OCI-LY3 (cell line): Measurements from ENCODE around the gene ARHGEF25.

ENCODE experiments used
- H2AFZ ChIP-seq: fragments of 200-600, 300-600 bp; shearing (Covaris generic); 2 replicates; pipeline ENCODE4 v1.6.0; 2014; ENCODE audit warnings: antibody characterized with exemption, low read depth, low read length
- H3K27ac ChIP-seq: fragments of 200-600, 300-600 bp; sonication (generic); 2 replicates; pipeline ENCODE4 v1.5.1; 2014; ENCODE audit warnings: mild to moderate bottlenecking, low read length, moderate library complexity, mixed read lengths
- H3K27me3 ChIP-seq: fragments of 200-600, 300-600 bp; sonication (generic); 2 replicates; pipeline ENCODE4 v1.6.1; 2014; ENCODE audit warnings: low read depth, low read length, mixed read lengths
- H3K36me3 ChIP-seq: fragments of 200-600, 300-600 bp; sonication (generic); replicated peaks from 2 replicates; pipeline ENCODE3; 2014; ENCODE audit warnings: low read depth, low read length, mixed read lengths
- H3K4me1 ChIP-seq: fragments of 300-600, 200-600 bp; sonication (generic); 2 replicates; pipeline ENCODE4 v1.6.1; 2014; ENCODE audit warnings: low read length, mixed read lengths
- H3K4me2 ChIP-seq: fragments of 200-600, 300-600 bp; sonication (generic); 2 replicates; pipeline ENCODE4 v1.6.1; 2014; ENCODE audit warnings: low read length, mixed read lengths
- H3K4me3 ChIP-seq: fragments of 300-600, 200-600 bp; sonication (generic); 2 replicates; pipeline ENCODE4 v1.5.1; 2014; ENCODE audit warnings: antibody characterized with exemption, mild to moderate bottlenecking, low read length, moderate library complexity
- H3K79me2 ChIP-seq: fragments of 300-600, 200-600 bp; shearing (Covaris generic); 2 replicates; pipeline ENCODE4 v1.6.1; 2014; ENCODE audit warnings: mild to moderate bottlenecking, low read length, mixed read lengths
- H3K9ac ChIP-seq: fragments of 300-600, 200-600 bp; shearing (Covaris generic); 2 replicates; pipeline ENCODE4 v1.6.0; 2014; ENCODE audit warnings: mild to moderate bottlenecking, low read length, moderate library complexity
- H3K9me3 ChIP-seq: fragments of 200-600, 300-600 bp; shearing (Covaris generic); 2 replicates; pipeline ENCODE4 v1.6.1; 2014; ENCODE audit warnings: low read length, mixed read lengths; ENCODE audit not compliant: insufficient read depth
- H4K20me1 ChIP-seq: fragments of 200-600, 300-600 bp; sonication (generic); 2 replicates; pipeline ENCODE4 v1.6.1; 2016; ENCODE audit warnings: low read length, mixed read lengths; ENCODE audit not compliant: insufficient read depth
- CTCF ChIP-seq: fragments of 200-600, 300-600 bp; sonication (generic); IDR thresholded peaks from 2 replicates; pipeline ENCODE4 v1.5.1; 2014; ENCODE audit warnings: antibody characterized with exemption, low read length, low read depth
- EZH2phosphoT487 ChIP-seq: fragments of 200-600 bp; shearing (Covaris generic); IDR thresholded peaks from 2 replicates; pipeline ENCODE4 v1.6.1; 2018; ENCODE audit warnings: antibody characterized with exemption, mixed run types, low read depth

The ARHGEF25 gene

GRCh38 chr12:57620245-57620935 is 9.2 kb downstream of the ARHGEF25 start:
- Histone ChIP-seq H3K27ac (no peak overlapping the region), H3K9ac (no peak overlapping the region), H3K4me1 (no peaks in the 10 kb centered on the region), H3K36me3 (peaks cover 4% of the 10 kb centered on the region), H3K4me3 (no peak overlapping the region), H3K27me3 (no peaks in the 10 kb centered on the region), H3K79me2 (no peaks in the 10 kb centered on the region), H3K9me3 (no peaks in the 10 kb centered on the region), H2AFZ (no peak overlapping the region), H4K20me1 (no peaks in the 10 kb centered on the region), H3K4me2 (no peak overlapping the region)
- no peak for TF ChIP-seq EZH2phosphoT487
- no peak for TF ChIP-seq CTCF

- Histone ChIP-seq H3K79me2 (no peaks in the 10 kb centered on the region), H3K4me3 (no peak overlapping the region), H3K27me3 (no peaks in the 10 kb centered on the region), H3K4me1 (no peaks in the 10 kb centered on the region), H3K36me3 (peaks cover 4% of the 10 kb centered on the region), H4K20me1 (no peaks in the 10 kb centered on the region), H3K9me3 (no peaks in the 10 kb centered on the region), H3K27ac (no peak overlapping the region), H3K9ac (no peak overlapping the region), H2AFZ (no peak overlapping the region), H3K4me2 (no peak overlapping the region)
- TF ChIP-seq CTCF, result no peak
- no peak for TF ChIP-seq EZH2phosphoT487
These were observed 9.8 kb downstream of the ARHGEF25 start for GRCh38 chr12:57620936-57621496.

- Histone ChIP-seq H3K27me3 (no peaks in the 10 kb centered on the region), H3K9me3 (no peaks in the 10 kb centered on the region), H3K79me2 (no peaks in the 10 kb centered on the region), H3K36me3 (peaks cover under 1% of the 10 kb centered on the region), H3K27ac (no peak overlapping the region), H2AFZ (no peak overlapping the region), H3K4me3 (no peak overlapping the region), H3K4me2 (no peak overlapping the region), H3K9ac (no peak overlapping the region), H3K4me1 (no peaks in the 10 kb centered on the region), H4K20me1 (no peaks in the 10 kb centered on the region)
- TF ChIP-seq CTCF (peak; percentile 74), EZH2phosphoT487 (no peak)
These were observed 10.5 kb downstream of the ARHGEF25 start for GRCh38 chr12:57621497-57622292.
